WTC11 (cell line): ENCODE measurements around the gene CDCA7. TPM values are rescaled to one million over a fixed set of nuclear protein-coding genes. Genes with fewer than 3 reads are reported as not detected.
"Not testable (repeated sequence)": the region's sequence is repeated elsewhere in the genome, so short reads cannot be mapped to it uniquely, and the experiment has no call there.

Experiments used
- ATAC-seq: fragments of 200-7000 bp; cut with Tn5 transposase; 2 replicates; pipeline ENCODE4 v1.10.0; 2021; ENCODE audit warnings: mild to moderate bottlenecking, moderate library complexity
- CTCF ChIA-PET: fragments of 300-600 bp; sonication (Branson Sonifier 250); formaldehyde crosslinking; loops from one replicate; lab custom pipeline; 2021; ENCODE audit warnings: antibody characterized with exemption; lab: Charles Lee
- POLR2A ChIA-PET: fragments of 350-600 bp; sonication (Branson Sonifier 250); formaldehyde crosslinking; loops from one replicate; lab custom pipeline; 2021; ENCODE audit warnings: antibody characterized with exemption; lab: Charles Lee
- DNase-seq: peaks from one replicate; pipeline ENCODE4 v3.0.0; 2021; ENCODE audit warnings: low spot score
- H3K27ac Mint-ChIP-seq: 2 replicates; pipeline ENCODE4 v1.8.0; 2021; ENCODE audit warnings: mixed read lengths
- H3K27me3 Mint-ChIP-seq: 2 replicates; pipeline ENCODE4 v1.8.0; 2021; ENCODE audit warnings: low read depth, mild to moderate bottlenecking, moderate library complexity, mixed read lengths
- H3K36me3 Mint-ChIP-seq: 2 replicates; pipeline ENCODE4 v1.8.0; 2021; ENCODE audit warnings: mixed read lengths
- H3K4me1 Mint-ChIP-seq: 2 replicates; pipeline ENCODE4 v1.8.0; 2022; ENCODE audit warnings: mixed read lengths
- H3K4me3 Mint-ChIP-seq: 2 replicates; pipeline ENCODE4 v1.8.0; 2021; ENCODE audit warnings: mild to moderate bottlenecking, moderate library complexity, mixed read lengths
- H3K9me3 Mint-ChIP-seq: 2 replicates; pipeline ENCODE4 v1.8.0; 2021; ENCODE audit warnings: mixed read lengths
- ATF1 ChIP-seq: sonication (generic); formaldehyde crosslinking; IDR thresholded peaks from 2 replicates; pipeline ENCODE4 v1.8.1; 2023; ENCODE audit warnings: mild to moderate bottlenecking, moderate library complexity, missing genetic modification reagents
- ESRRA ChIP-seq: sonication (generic); formaldehyde crosslinking; IDR thresholded peaks from 2 replicates; pipeline ENCODE4 v1.8.1; 2022; ENCODE audit warnings: mild to moderate bottlenecking, missing genetic modification reagents, borderline replicate concordance
- ETV6 ChIP-seq: sonication (generic); formaldehyde crosslinking; IDR thresholded peaks from 2 replicates; pipeline ENCODE4 v1.8.1; 2022; ENCODE audit warnings: mild to moderate bottlenecking, missing genetic modification reagents
- FOXP1 ChIP-seq: sonication (generic); formaldehyde crosslinking; IDR thresholded peaks from 2 replicates; pipeline ENCODE4 v1.8.0; 2022; ENCODE audit warnings: missing genetic modification reagents, mild to moderate bottlenecking, moderate library complexity, borderline replicate concordance
- NFATC4 ChIP-seq: fragments of 250-450 bp; sonication (Bioruptor Pico); IDR thresholded peaks from 2 replicates; pipeline ENCODE4 v1.9.0; 2021; ENCODE audit warnings: mild to moderate bottlenecking
- NFE2L1 ChIP-seq: sonication (generic); formaldehyde crosslinking; IDR thresholded peaks from 2 replicates; pipeline ENCODE4 v1.8.1; 2023; ENCODE audit warnings: missing genetic modification reagents
- NR3C1 ChIP-seq: sonication (generic); formaldehyde crosslinking; conservative IDR thresholded peaks from 2 replicates; pipeline ENCODE4 v1.8.1; 2023; ENCODE audit warnings: low read depth, mild to moderate bottlenecking, missing genetic modification reagents
- TEAD1 ChIP-seq: sonication (generic); formaldehyde crosslinking; IDR thresholded peaks from 2 replicates; pipeline ENCODE4 v1.8.0; 2022; ENCODE audit warnings: mild to moderate bottlenecking, missing genetic modification reagents
- TP53 ChIP-seq: sonication (generic); formaldehyde crosslinking; IDR thresholded peaks from 2 replicates; pipeline ENCODE4 v1.8.1; 2023; ENCODE audit warnings: mild to moderate bottlenecking, missing genetic modification reagents
- ZBTB21 ChIP-seq: sonication (generic); formaldehyde crosslinking; IDR thresholded peaks from 2 replicates; pipeline ENCODE4 v1.8.1; 2023; ENCODE audit warnings: mild to moderate bottlenecking, missing genetic modification reagents, borderline replicate concordance
- ZNF423 ChIP-seq: fragments of 250-450 bp; sonication (Bioruptor Pico); IDR thresholded peaks from 2 replicates; pipeline ENCODE4 v2.1.2; 2022; ENCODE audit warnings: mild to moderate bottlenecking, moderate library complexity
- total RNA-seq: library from RNA; stranded (reverse); gene quantifications from 3 replicates; pipeline ENCODE4 v1.2.3, GENCODE V29; 2021
- TF ChIP-seq, protein P1 (sequence below): sonication (generic); formaldehyde crosslinking; IDR thresholded peaks from 2 replicates; pipeline ENCODE4 v1.8.0; 2022; ENCODE audit warnings: mild to moderate bottlenecking, missing genetic modification reagents
- TF ChIP-seq, protein P2 (sequence below): sonication (generic); formaldehyde crosslinking; IDR thresholded peaks from 2 replicates; pipeline ENCODE4 v1.8.1; 2023; ENCODE audit warnings: mild to moderate bottlenecking, moderate library complexity, missing genetic modification reagents
- TF ChIP-seq, protein P3 (sequence below): fragments of 250-450 bp; sonication (Bioruptor Pico); IDR thresholded peaks from 2 replicates; pipeline ENCODE4 v1.9.0; 2021; ENCODE audit warnings: mild to moderate bottlenecking, borderline replicate concordance
- TF ChIP-seq, protein P4 (sequence below): fragments of 250-450 bp; sonication (Bioruptor Pico); IDR thresholded peaks from 2 replicates; pipeline ENCODE4 v1.8.0; 2021; ENCODE audit warnings: mild to moderate bottlenecking
- TF ChIP-seq, protein P5 (sequence below): sonication (generic); formaldehyde crosslinking; IDR thresholded peaks from 2 replicates; pipeline ENCODE4 v1.8.0; 2022; ENCODE audit warnings: mild to moderate bottlenecking, missing genetic modification reagents

The CDCA7 gene
- total RNA-seq, 1 experiment from 2014 or later, result 79.7 TPM

DNA sequence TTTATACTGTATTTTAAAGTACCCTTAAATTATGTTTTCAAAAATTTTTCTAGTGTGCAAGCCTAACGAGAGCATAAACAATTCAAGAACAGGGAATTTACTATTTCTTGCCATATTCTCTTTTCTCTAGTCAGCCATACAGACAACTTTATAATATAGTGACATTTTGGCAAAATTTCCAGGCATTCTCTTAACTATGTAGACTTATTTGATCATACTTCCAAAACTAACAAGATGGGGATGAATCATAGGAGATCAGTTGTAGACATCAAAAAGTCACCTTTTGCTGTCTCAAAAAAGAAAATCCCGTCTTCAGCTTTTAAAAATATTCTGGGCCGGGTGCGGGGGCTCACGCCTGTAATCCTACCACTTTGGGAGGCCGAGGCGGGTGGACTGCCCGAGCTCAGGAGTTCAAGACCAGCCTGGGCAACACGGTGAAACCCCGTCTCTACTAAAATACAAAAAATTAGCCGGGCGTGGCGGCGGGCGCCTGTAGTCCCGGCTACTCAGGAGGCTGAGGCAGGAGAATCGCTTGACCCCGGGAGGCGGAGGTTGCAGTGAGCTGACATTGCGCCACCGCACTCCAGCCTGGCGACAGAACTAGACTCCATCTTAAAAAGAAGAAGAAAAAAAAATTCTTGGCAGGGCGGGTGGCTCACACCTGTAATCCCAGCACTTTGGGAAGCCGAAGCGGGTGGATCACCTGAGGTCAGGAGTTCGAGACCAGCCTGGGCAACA lies 61.9 kb downstream of the CDCA7 start:
- H3K9me3 Mint-ChIP-seq, H3K27me3 Mint-ChIP-seq, ATAC-seq, DNase-seq, H3K4me3 Mint-ChIP-seq, H3K27ac Mint-ChIP-seq, H3K36me3 Mint-ChIP-seq: not testable (repeated sequence)
- ChIA-PET CTCF (interaction anchor here (1.2 to 2.3 kb wide), 4 partner anchors 10 to 32 kb away, joined by 4 to 8 read pairs (median 7); no protein-coding TSS in a partner anchor), POLR2A (interaction anchor here (0.6 kb wide), 2 partner anchors 329 to 588 kb away, joined by 4 to 12 read pairs; no protein-coding TSS in a partner anchor)
- peaks cover 18% of the 10 kb centered on the region for H3K4me1 Mint-ChIP-seq

DNA sequence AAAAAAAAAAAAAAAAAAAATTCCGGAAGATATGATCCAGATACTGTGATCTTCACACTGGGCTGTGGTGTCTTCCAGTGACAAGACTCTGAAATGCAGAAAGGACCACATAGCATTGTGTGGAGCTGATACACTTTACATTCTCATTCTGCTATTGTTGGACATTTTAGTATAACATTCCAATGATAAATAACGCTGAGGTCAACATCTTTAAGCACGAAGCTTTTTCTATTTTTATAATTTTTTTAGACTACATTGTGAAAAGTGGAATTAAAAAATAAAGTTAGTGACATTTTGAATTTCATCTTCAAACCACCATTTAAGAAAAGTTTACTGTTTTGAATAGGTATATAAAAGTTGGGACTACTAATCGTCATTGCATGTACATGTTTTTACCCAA lies 62.7 kb downstream of the CDCA7 start:
- CTCF ChIA-PET, result no interaction called here
- Mint-ChIP-seq H3K4me3 (no peak overlapping the region), H3K4me1 (peaks cover 18% of the 10 kb centered on the region)
- DNase-seq, result no peak
- TF ChIP-seq ESRRA (CRISPR knock-in tag) (no peak), NFE2L1 (no peak), TEAD1 (no peak), NFATC4 (CRISPR knock-in tag) (no peak), ATF1 (CRISPR knock-in tag) (no peak), FOXP1 (CRISPR knock-in tag) (no peak), ZBTB21 (CRISPR knock-in tag) (no peak), NR3C1 (CRISPR knock-in tag) (no peak), ETV6 (CRISPR knock-in tag) (no peak), TP53 (no peak)
- TF ChIP-seq, protein P1, sequence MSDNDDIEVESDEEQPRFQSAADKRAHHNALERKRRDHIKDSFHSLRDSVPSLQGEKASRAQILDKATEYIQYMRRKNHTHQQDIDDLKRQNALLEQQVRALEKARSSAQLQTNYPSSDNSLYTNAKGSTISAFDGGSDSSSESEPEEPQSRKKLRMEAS, result no peak
- TF ChIP-seq, protein P2, sequence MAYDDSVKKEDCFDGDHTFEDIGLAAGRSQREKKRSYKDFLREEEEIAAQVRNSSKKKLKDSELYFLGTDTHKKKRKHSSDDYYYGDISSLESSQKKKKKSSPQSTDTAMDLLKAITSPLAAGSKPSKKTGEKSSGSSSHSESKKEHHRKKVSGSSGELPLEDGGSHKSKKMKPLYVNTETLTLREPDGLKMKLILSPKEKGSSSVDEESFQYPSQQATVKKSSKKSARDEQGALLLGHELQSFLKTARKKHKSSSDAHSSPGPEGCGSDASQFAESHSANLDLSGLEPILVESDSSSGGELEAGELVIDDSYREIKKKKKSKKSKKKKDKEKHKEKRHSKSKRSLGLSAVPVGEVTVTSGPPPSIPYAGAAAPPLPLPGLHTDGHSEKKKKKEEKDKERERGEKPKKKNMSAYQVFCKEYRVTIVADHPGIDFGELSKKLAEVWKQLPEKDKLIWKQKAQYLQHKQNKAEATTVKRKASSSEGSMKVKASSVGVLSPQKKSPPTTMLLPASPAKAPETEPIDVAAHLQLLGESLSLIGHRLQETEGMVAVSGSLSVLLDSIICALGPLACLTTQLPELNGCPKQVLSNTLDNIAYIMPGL (CRISPR knock-in tag), result no peak
- TF ChIP-seq, protein P3, sequence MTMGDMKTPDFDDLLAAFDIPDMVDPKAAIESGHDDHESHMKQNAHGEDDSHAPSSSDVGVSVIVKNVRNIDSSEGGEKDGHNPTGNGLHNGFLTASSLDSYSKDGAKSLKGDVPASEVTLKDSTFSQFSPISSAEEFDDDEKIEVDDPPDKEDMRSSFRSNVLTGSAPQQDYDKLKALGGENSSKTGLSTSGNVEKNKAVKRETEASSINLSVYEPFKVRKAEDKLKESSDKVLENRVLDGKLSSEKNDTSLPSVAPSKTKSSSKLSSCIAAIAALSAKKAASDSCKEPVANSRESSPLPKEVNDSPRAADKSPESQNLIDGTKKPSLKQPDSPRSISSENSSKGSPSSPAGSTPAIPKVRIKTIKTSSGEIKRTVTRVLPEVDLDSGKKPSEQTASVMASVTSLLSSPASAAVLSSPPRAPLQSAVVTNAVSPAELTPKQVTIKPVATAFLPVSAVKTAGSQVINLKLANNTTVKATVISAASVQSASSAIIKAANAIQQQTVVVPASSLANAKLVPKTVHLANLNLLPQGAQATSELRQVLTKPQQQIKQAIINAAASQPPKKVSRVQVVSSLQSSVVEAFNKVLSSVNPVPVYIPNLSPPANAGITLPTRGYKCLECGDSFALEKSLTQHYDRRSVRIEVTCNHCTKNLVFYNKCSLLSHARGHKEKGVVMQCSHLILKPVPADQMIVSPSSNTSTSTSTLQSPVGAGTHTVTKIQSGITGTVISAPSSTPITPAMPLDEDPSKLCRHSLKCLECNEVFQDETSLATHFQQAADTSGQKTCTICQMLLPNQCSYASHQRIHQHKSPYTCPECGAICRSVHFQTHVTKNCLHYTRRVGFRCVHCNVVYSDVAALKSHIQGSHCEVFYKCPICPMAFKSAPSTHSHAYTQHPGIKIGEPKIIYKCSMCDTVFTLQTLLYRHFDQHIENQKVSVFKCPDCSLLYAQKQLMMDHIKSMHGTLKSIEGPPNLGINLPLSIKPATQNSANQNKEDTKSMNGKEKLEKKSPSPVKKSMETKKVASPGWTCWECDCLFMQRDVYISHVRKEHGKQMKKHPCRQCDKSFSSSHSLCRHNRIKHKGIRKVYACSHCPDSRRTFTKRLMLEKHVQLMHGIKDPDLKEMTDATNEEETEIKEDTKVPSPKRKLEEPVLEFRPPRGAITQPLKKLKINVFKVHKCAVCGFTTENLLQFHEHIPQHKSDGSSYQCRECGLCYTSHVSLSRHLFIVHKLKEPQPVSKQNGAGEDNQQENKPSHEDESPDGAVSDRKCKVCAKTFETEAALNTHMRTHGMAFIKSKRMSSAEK, result no peak
- TF ChIP-seq, protein P4, sequence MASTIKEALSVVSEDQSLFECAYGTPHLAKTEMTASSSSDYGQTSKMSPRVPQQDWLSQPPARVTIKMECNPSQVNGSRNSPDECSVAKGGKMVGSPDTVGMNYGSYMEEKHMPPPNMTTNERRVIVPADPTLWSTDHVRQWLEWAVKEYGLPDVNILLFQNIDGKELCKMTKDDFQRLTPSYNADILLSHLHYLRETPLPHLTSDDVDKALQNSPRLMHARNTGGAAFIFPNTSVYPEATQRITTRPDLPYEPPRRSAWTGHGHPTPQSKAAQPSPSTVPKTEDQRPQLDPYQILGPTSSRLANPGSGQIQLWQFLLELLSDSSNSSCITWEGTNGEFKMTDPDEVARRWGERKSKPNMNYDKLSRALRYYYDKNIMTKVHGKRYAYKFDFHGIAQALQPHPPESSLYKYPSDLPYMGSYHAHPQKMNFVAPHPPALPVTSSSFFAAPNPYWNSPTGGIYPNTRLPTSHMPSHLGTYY (CRISPR knock-in tag), result no peak
- TF ChIP-seq, all 79 proteins: peak for 0
- POLR2A ChIA-PET, result no interaction called here
- H3K9me3 Mint-ChIP-seq, result no peaks in the 10 kb centered on the region
- H3K27ac Mint-ChIP-seq, result no peak overlapping the region
- H3K27me3 Mint-ChIP-seq, result no peaks in the 10 kb centered on the region; the same call in 1 of the 2 replicates
- no peak for ATAC-seq
- H3K36me3 Mint-ChIP-seq, result no peaks in the 10 kb centered on the region

DNA sequence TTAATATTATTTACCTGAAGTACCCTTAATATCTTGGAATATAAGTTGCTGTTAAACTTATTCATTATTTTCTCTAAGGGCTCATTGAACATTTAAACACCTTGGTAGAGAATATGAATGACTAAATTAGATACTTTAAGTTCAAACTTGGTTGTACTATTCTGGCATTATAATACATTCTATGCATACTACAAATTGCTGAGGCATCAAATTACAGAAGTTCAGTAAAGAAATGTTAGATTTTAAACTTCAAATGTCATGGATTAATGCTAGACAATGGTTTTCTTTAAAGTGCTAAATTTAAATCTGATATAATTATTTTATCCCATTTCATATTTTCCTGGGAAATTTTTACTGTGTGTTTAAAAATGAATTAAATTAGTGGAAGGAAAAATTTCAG lies 63.1 kb downstream of the CDCA7 start:
- TF ChIP-seq, protein P5, sequence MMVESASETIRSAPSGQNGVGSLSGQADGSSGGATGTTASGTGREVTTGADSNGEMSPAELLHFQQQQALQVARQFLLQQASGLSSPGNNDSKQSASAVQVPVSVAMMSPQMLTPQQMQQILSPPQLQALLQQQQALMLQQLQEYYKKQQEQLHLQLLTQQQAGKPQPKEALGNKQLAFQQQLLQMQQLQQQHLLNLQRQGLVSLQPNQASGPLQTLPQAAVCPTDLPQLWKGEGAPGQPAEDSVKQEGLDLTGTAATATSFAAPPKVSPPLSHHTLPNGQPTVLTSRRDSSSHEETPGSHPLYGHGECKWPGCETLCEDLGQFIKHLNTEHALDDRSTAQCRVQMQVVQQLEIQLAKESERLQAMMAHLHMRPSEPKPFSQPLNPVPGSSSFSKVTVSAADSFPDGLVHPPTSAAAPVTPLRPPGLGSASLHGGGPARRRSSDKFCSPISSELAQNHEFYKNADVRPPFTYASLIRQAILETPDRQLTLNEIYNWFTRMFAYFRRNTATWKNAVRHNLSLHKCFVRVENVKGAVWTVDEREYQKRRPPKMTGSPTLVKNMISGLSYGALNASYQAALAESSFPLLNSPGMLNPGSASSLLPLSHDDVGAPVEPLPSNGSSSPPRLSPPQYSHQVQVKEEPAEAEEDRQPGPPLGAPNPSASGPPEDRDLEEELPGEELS (CRISPR knock-in tag), result no peak
- TF ChIP-seq ZNF423 (CRISPR knock-in tag), result no peak
- TF ChIP-seq, all 79 proteins: peak for 0
- ChIA-PET POLR2A (no interaction called here), CTCF (interaction anchor here (1.2 kb wide), 1 partner anchor 31 kb away, joined by 3 read pairs; no protein-coding TSS in a partner anchor)
- H3K27me3 Mint-ChIP-seq, result no peaks in the 10 kb centered on the region; the same call in 1 of the 2 replicates
- no peaks in the 10 kb centered on the region for H3K9me3 Mint-ChIP-seq
- H3K36me3 Mint-ChIP-seq, result no peaks in the 10 kb centered on the region
- no peak overlapping the region for H3K4me3 Mint-ChIP-seq
- ATAC-seq (no peak), DNase-seq (no peak)
- no peak overlapping the region for H3K27ac Mint-ChIP-seq
- peaks cover 19% of the 10 kb centered on the region for H3K4me1 Mint-ChIP-seq
